ENCODE data around the gene H2AZ2.

H2AZ2 gene

GRCh38 chr7:44827567-44827966 lies 20.3 kb downstream of the H2AZ2 start:
- no peak overlapping the region for H3K4me3 ChIP-seq (ENCODE audit: low read length)
- no peak for DNase-seq (ENCODE audit: low read depth)
- TF ChIP-seq CTCF (IDR thresholded peaks at IDR 0.05; ENCODE audit: insufficient read depth, low read depth, low read length, missing control alignments): no peak

GRCh38 chr7:44824894-44825526 lies 22.9 kb downstream of the H2AZ2 start:
- no peak overlapping the region for H3K4me3 ChIP-seq (ENCODE audit: low read length)
- no peak for DNase-seq (ENCODE audit: low read depth)
- TF ChIP-seq CTCF (IDR thresholded peaks at IDR 0.05; ENCODE audit: insufficient read depth, low read depth, low read length, missing control alignments): no peak

GRCh38 chr7:44823255-44823781 lies 24.6 kb downstream of the H2AZ2 start:
- no peak for TF ChIP-seq CTCF (IDR thresholded peaks at IDR 0.05; ENCODE audit: insufficient read depth, low read depth, low read length, missing control alignments)
- DNase-seq (ENCODE audit: low read depth): no peak
- no peak overlapping the region for H3K4me3 ChIP-seq (ENCODE audit: low read length)

- H3K4me3 ChIP-seq (ENCODE audit: low read length): no peak overlapping the region
- no peak for TF ChIP-seq CTCF (IDR thresholded peaks at IDR 0.05; ENCODE audit: insufficient read depth, low read depth, low read length, missing control alignments)
- DNase-seq (ENCODE audit: low read depth): no peak
Observed at GRCh38 chr7:44819292-44819691, 28.6 kb downstream of the H2AZ2 start.

- no peak overlapping the region for H3K4me3 ChIP-seq (ENCODE audit: low read length)
- no peak for TF ChIP-seq CTCF (IDR thresholded peaks at IDR 0.05; ENCODE audit: insufficient read depth, low read depth, low read length, missing control alignments)
- DNase-seq (ENCODE audit: low read depth): no peak
Observed at GRCh38 chr7:44814919-44815318, 33.0 kb downstream of the H2AZ2 start.

- TF ChIP-seq CTCF (IDR thresholded peaks at IDR 0.05; ENCODE audit: insufficient read depth, low read depth, low read length, missing control alignments): no peak
- H3K4me3 ChIP-seq (ENCODE audit: low read length): no peak overlapping the region
- DNase-seq (ENCODE audit: low read depth): no peak
Observed at GRCh38 chr7:44811571-44811970, 36.3 kb downstream of the H2AZ2 start.

- peak; percentile 83 for DNase-seq (ENCODE audit: low read depth)
- no peak overlapping the region for H3K4me3 ChIP-seq (ENCODE audit: low read length)
Observed at GRCh38 chr7:44811093-44811492, 36.8 kb downstream of the H2AZ2 start.

More at GRCh38 chr7:44811093-44811492, 36.8 kb downstream of the H2AZ2 start:
- no peak for TF ChIP-seq CTCF (IDR thresholded peaks at IDR 0.05; ENCODE audit: insufficient read depth, low read depth, low read length, missing control alignments)

Measured in epithelial cell of esophagus (primary cell).